K562 (cell line): ENCODE data around the gene SMIM41. TPM values are rescaled to one million over a fixed set of nuclear protein-coding genes. Genes with fewer than 3 reads are reported as not detected.
A peak's percentile ranks its signal among the peaks of the same experiment; 100 is the strongest.

Experiments used
- DIDO1 ChIP-seq: fragments of 450-650 bp; IDR thresholded peaks from 2 replicates; pipeline ENCODE4 v1.6.1; 2016; ENCODE audit warnings: low read depth, missing biosample characterization, missing genetic modification characterization
- FIP1L1 ChIP-seq: fragments of 200-400 bp; formaldehyde crosslinking; IDR thresholded peaks from 2 replicates; pipeline ENCODE4 v1.6.1; 2018; ENCODE audit warnings: mild to moderate bottlenecking, low read depth, low read length; ENCODE audit not compliant: poor library complexity, severe bottlenecking
- IFI16 ChIP-seq: fragments of 250-450 bp; sonication (Bioruptor Pico); IDR thresholded peaks from 2 replicates; pipeline ENCODE4 v2.1.2; 2022; ENCODE audit warnings: mild to moderate bottlenecking, inconsistent platforms
- KDM2B ChIP-seq: fragments of 250-450 bp; sonication (Bioruptor Pico); IDR thresholded peaks from 2 replicates; pipeline ENCODE4 v1.8.0; 2021; ENCODE audit warnings: mild to moderate bottlenecking, moderate library complexity
- MCM7 ChIP-seq, 2 experiments: fragments of 450-650 bp; IDR thresholded peaks; 2 replicates each; pipeline ENCODE4 v1.6.1; 2016 to 2018
- PCBP2 ChIP-seq: fragments of 200-400 bp; formaldehyde crosslinking; IDR thresholded peaks from 2 replicates; pipeline ENCODE4 v1.6.1; 2018; ENCODE audit warnings: low read length, low read depth, mild to moderate bottlenecking, moderate library complexity; ENCODE audit not compliant: poor library complexity, severe bottlenecking
- RBM22 ChIP-seq: fragments of 200-400 bp; formaldehyde crosslinking; IDR thresholded peaks from 2 replicates; pipeline ENCODE4 v1.6.1; 2018; ENCODE audit warnings: low read length, low read depth; ENCODE audit not compliant: poor library complexity, severe bottlenecking
- TBP ChIP-seq: optimal IDR thresholded peaks from 2 replicates; pipeline ENCODE3; 2011; ENCODE audit warnings: low read depth, low read length, improper control_type of control experiment
- TEAD1 ChIP-seq, 2 experiments: fragments of 450-650 bp in 1 of 2; sonication (generic) in 1 of 2; formaldehyde crosslinking; IDR thresholded peaks; 2 replicates each; pipeline versions ENCODE4 v1.4.0 to v1.8.0; 2020 to 2022; ENCODE audit warnings: mild to moderate bottlenecking in 2 of 2, missing genetic modification reagents in 1 of 2
- TEAD4 ChIP-seq, 2 experiments: sonication (generic) in 1 of 2; formaldehyde crosslinking in 1 of 2; IDR thresholded peaks; 2 replicates each; pipeline versions ENCODE4 v1.6.1 to v1.8.0; 2012 to 2022; ENCODE audit warnings: borderline replicate concordance in 1 of 2, inconsistent platforms in 1 of 2, low read length in 1 of 2, mild to moderate bottlenecking in 1 of 2, missing genetic modification reagents in 1 of 2
- TGIF2 ChIP-seq: sonication (generic); formaldehyde crosslinking; IDR thresholded peaks from 2 replicates; pipeline ENCODE4 v1.8.1; 2022; ENCODE audit warnings: mild to moderate bottlenecking, missing genetic modification reagents, moderate library complexity
- ZFP36 ChIP-seq: fragments of 150-350 bp; IDR thresholded peaks from 2 replicates; pipeline ENCODE4 v1.6.1; 2018; ENCODE audit warnings: low read length, low read depth; ENCODE audit not compliant: partially characterized antibody
- polyA plus RNA-seq, 8 experiments: library from polyadenylated mRNA; depleted of rRNA in 4 of 8; stranded (reverse) in 5 of 8; unstranded in 3 of 8; fragments of >200 nt; fragmentation: Nextera tagmentation in 2 of 8; fragmentation: Illumina TruSeq in 1 of 8; extraction: Ambion mirVana in 2 of 8; extraction: Trizol in 1 of 8; gene quantifications; 2 replicates each; pipeline versions ENCODE4 v1.2.1 to v1.2.3, GENCODE V29; 2011 to 2014; ENCODE audit warnings: inconsistent platforms in 1 of 8, missing spikeins in 1 of 8
- total RNA-seq, 7 experiments: library from RNA; depleted of rRNA in 6 of 7; stranded (reverse); fragments of >200 nt in 6 of 7; fragmentation: Illumina TruSeq in 2 of 7; extraction: Trizol in 2 of 7; gene quantifications; 2 replicates each; pipeline versions ENCODE4 v1.2.1 to v1.2.3, GENCODE V29; 2011 to 2021; ENCODE audit warnings: low replicate concordance in 1 of 7
- TF ChIP-seq, protein P1 (sequence below): fragments of 250-450 bp; sonication (Bioruptor Pico); IDR thresholded peaks from 2 replicates; pipeline ENCODE4 v1.4.0; 2020
- TF ChIP-seq, protein P2 (sequence below): fragments of 450-650 bp; IDR thresholded peaks from 2 replicates; pipeline ENCODE4 v1.6.1; 2016; ENCODE audit warnings: mild to moderate bottlenecking, moderate library complexity

SMIM41 gene
- total and polyA plus RNA-seq, 9 of the 15 experiments (the other 6 are each of a cell fraction or from before 2014, with no cell fraction given) = not detected

DNA sequence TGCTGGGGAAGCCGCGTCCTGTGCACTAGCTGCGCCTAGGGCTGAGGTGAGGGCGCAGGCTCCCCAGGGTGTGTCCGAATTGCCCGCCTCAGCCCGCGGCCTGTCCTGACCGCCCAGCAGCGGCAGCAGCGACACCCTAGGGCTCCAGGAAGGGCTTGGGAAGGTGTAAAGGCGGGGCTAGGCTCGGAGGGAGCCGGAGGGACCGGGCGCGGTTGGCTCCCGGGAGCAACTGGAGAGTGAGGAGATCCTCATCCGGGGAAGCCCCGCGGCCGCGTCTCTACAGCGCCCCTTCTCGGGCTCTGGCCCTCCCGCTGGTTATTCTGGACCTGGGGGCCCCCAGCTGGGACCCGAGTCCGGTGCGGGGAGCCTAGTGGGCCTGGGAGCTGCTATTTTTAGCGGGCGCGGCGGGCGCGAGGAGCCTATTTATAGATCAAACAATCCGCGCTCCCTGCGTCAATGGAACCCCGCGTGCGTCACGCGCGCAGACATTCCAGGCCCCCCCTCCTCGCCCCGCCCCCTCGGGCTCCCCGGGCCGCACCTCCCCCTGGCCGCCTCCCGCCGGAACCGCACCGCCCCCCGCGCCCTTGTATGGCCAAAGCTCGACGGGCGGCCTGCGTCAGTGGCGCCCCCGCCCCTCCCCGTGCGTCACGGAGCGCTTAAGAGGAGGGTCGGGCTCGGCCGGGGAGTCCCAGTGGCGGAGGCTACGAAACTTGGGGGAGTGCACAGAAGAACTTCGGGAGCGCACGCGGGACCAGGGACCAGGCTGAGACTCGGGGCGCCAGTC is 28.6 kb upstream of the SMIM41 start, which contains the start of gene NR4A1 (continued):
- TF ChIP-seq, protein P1, sequence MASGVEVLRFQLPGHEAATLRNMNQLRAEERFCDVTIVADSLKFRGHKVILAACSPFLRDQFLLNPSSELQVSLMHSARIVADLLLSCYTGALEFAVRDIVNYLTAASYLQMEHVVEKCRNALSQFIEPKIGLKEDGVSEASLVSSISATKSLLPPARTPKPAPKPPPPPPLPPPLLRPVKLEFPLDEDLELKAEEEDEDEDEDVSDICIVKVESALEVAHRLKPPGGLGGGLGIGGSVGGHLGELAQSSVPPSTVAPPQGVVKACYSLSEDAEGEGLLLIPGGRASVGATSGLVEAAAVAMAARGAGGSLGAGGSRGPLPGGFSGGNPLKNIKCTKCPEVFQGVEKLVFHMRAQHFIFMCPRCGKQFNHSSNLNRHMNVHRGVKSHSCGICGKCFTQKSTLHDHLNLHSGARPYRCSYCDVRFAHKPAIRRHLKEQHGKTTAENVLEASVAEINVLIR (CRISPR knock-in tag) = 0 out of 2 replicates have a peak, but pooled peaks have one; percentile 50
- TF ChIP-seq, protein P2, sequence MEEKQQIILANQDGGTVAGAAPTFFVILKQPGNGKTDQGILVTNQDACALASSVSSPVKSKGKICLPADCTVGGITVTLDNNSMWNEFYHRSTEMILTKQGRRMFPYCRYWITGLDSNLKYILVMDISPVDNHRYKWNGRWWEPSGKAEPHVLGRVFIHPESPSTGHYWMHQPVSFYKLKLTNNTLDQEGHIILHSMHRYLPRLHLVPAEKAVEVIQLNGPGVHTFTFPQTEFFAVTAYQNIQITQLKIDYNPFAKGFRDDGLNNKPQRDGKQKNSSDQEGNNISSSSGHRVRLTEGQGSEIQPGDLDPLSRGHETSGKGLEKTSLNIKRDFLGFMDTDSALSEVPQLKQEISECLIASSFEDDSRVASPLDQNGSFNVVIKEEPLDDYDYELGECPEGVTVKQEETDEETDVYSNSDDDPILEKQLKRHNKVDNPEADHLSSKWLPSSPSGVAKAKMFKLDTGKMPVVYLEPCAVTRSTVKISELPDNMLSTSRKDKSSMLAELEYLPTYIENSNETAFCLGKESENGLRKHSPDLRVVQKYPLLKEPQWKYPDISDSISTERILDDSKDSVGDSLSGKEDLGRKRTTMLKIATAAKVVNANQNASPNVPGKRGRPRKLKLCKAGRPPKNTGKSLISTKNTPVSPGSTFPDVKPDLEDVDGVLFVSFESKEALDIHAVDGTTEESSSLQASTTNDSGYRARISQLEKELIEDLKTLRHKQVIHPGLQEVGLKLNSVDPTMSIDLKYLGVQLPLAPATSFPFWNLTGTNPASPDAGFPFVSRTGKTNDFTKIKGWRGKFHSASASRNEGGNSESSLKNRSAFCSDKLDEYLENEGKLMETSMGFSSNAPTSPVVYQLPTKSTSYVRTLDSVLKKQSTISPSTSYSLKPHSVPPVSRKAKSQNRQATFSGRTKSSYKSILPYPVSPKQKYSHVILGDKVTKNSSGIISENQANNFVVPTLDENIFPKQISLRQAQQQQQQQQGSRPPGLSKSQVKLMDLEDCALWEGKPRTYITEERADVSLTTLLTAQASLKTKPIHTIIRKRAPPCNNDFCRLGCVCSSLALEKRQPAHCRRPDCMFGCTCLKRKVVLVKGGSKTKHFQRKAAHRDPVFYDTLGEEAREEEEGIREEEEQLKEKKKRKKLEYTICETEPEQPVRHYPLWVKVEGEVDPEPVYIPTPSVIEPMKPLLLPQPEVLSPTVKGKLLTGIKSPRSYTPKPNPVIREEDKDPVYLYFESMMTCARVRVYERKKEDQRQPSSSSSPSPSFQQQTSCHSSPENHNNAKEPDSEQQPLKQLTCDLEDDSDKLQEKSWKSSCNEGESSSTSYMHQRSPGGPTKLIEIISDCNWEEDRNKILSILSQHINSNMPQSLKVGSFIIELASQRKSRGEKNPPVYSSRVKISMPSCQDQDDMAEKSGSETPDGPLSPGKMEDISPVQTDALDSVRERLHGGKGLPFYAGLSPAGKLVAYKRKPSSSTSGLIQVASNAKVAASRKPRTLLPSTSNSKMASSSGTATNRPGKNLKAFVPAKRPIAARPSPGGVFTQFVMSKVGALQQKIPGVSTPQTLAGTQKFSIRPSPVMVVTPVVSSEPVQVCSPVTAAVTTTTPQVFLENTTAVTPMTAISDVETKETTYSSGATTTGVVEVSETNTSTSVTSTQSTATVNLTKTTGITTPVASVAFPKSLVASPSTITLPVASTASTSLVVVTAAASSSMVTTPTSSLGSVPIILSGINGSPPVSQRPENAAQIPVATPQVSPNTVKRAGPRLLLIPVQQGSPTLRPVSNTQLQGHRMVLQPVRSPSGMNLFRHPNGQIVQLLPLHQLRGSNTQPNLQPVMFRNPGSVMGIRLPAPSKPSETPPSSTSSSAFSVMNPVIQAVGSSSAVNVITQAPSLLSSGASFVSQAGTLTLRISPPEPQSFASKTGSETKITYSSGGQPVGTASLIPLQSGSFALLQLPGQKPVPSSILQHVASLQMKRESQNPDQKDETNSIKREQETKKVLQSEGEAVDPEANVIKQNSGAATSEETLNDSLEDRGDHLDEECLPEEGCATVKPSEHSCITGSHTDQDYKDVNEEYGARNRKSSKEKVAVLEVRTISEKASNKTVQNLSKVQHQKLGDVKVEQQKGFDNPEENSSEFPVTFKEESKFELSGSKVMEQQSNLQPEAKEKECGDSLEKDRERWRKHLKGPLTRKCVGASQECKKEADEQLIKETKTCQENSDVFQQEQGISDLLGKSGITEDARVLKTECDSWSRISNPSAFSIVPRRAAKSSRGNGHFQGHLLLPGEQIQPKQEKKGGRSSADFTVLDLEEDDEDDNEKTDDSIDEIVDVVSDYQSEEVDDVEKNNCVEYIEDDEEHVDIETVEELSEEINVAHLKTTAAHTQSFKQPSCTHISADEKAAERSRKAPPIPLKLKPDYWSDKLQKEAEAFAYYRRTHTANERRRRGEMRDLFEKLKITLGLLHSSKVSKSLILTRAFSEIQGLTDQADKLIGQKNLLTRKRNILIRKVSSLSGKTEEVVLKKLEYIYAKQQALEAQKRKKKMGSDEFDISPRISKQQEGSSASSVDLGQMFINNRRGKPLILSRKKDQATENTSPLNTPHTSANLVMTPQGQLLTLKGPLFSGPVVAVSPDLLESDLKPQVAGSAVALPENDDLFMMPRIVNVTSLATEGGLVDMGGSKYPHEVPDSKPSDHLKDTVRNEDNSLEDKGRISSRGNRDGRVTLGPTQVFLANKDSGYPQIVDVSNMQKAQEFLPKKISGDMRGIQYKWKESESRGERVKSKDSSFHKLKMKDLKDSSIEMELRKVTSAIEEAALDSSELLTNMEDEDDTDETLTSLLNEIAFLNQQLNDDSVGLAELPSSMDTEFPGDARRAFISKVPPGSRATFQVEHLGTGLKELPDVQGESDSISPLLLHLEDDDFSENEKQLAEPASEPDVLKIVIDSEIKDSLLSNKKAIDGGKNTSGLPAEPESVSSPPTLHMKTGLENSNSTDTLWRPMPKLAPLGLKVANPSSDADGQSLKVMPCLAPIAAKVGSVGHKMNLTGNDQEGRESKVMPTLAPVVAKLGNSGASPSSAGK = peak; percentile 81
- TF ChIP-seq KDM2B (0 out of 2 replicates have a peak, but pooled peaks have one; percentile 34), MCM7 (IDR thresholded peaks at IDR 0.05) (no peak), FIP1L1 (peak; percentile 61), DIDO1 (0 out of 2 replicates have a peak, but pooled peaks have one; percentile 32), TGIF2 (CRISPR knock-in tag) (peak; percentile 57; the same call in 1 of the 2 replicates), ZFP36 (peak; percentile 56), RBM22 (no peak), IFI16 (no peak), TBP (peak; percentile 74), TEAD4 (IDR thresholded peaks at IDR 0.05; ENCODE audit: low read length) (peak; percentile 57; the same call in 1 of the 2 replicates), TEAD4 (CRISPR knock-in tag; IDR thresholded peaks at IDR 0.05; ENCODE audit: borderline replicate concordance) (no peak), PCBP2 (no peak), TEAD1 (CRISPR knock-in tag; IDR thresholded peaks at IDR 0.05) (peak; percentile 81 to 87)
